Ishikawa (cell line): ENCODE data around the gene SPATA17.

Experiments used
- EGR1 ChIP-seq: IDR thresholded peaks from 2 replicates; pipeline ENCODE4 v1.6.1; 2012
- EP300 ChIP-seq: IDR thresholded peaks from 2 replicates; pipeline ENCODE4 v1.6.1; 2012; ENCODE audit warnings: borderline replicate concordance
- FOXM1 ChIP-seq: IDR thresholded peaks from 2 replicates; pipeline ENCODE4 v1.6.1; 2012; ENCODE audit warnings: low read depth, borderline replicate concordance
- REST ChIP-seq: IDR thresholded peaks from 2 replicates; pipeline ENCODE4 v1.6.1; 2012; ENCODE audit warnings: low read depth, mild to moderate bottlenecking
- TAF1 ChIP-seq: IDR thresholded peaks from 2 replicates; pipeline ENCODE4 v1.6.1; 2012; ENCODE audit warnings: low read depth, mild to moderate bottlenecking
- TEAD4 ChIP-seq: IDR thresholded peaks from 2 replicates; pipeline ENCODE4 v1.6.1; 2012
- YY1 ChIP-seq: IDR thresholded peaks from 2 replicates; pipeline ENCODE4 v1.6.1; 2012; ENCODE audit warnings: low read depth

GRCh38 chr1:217642455-217642854 lies 11.3 kb downstream of the SPATA17 start:
- TF ChIP-seq YY1 (no peak), FOXM1 (no peak), EGR1 (no peak), TAF1 (no peak), REST (no peak), TEAD4 (no peak), EP300 (no peak)
